HG02870 (cell line): Measurements from ENCODE around the gene KCNG4.

Experiments
- ATAC-seq: cut with Tn5 transposase; IDR thresholded peaks from one replicate; pipeline ENCODE4 v1.9.1; 2021; ENCODE audit warnings: mild to moderate bottlenecking, moderate library complexity; ENCODE audit not compliant: unreplicated experiment

Gene KCNG4, protein sequence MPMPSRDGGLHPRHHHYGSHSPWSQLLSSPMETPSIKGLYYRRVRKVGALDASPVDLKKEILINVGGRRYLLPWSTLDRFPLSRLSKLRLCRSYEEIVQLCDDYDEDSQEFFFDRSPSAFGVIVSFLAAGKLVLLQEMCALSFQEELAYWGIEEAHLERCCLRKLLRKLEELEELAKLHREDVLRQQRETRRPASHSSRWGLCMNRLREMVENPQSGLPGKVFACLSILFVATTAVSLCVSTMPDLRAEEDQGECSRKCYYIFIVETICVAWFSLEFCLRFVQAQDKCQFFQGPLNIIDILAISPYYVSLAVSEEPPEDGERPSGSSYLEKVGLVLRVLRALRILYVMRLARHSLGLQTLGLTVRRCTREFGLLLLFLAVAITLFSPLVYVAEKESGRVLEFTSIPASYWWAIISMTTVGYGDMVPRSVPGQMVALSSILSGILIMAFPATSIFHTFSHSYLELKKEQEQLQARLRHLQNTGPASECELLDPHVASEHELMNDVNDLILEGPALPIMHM

GRCh38 chr16:84239909-84240308 lies at the start of gene KCNG4:
Gene KCNG4, minus strand, starts transcription at chr16:84240012. Its CDS starts 2,527 bp downstream, at chr16:84237485.
- ATAC-seq, result no peak

DNA sequence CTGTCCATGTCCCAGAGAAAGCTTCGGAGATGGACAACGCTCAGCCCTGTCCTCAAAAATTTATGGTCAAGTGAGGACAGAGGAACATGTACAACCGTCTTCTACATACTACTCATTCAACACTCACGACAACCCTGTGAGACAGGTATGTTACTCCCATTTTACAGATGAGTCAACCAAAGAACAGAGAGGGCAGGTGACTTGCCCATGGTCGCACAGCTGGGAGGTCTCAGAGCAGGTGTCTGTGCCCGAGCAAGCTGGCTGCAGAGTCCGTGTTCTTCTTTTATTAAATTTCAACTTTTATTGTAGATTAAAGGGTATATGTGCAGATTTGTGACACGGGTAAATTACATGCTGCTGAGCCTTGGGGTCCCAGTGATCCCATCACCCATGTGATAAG lies 49.1 kb upstream of the KCNG4 start:
- ATAC-seq, result no peak

DNA sequence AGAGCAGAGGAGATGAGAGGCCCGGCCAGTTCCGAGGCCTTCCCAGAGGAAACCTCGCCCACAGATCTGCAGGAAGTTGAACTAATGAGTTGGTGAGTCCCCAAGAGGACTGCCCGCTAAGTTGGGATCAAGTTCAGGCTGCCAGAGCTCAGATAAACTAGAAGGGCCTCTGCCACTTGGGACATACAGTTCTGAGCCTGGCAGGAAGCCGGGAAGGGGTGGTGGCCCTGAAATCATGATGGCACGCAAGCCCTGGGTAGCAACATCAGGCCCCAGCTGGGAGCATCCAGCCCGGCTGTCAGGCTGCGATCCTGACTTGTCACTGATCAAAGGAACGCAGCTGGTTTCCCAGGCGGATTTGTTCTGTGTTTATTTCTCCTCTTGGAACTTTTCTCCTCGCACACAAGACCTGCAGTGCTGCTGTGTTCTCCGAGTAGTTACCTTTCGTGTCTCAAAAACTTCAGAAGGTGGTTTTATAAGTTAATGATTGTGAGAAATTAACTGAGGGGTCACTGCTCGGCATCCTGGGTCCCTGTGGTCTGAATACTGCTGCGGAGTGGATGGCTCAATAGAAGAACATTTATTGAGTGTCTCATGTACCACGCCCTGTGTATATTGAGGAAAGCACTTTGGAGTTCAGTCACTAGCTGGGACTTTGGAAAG lies 46.9 kb upstream of the KCNG4 start:
- ATAC-seq, result no peak

DNA sequence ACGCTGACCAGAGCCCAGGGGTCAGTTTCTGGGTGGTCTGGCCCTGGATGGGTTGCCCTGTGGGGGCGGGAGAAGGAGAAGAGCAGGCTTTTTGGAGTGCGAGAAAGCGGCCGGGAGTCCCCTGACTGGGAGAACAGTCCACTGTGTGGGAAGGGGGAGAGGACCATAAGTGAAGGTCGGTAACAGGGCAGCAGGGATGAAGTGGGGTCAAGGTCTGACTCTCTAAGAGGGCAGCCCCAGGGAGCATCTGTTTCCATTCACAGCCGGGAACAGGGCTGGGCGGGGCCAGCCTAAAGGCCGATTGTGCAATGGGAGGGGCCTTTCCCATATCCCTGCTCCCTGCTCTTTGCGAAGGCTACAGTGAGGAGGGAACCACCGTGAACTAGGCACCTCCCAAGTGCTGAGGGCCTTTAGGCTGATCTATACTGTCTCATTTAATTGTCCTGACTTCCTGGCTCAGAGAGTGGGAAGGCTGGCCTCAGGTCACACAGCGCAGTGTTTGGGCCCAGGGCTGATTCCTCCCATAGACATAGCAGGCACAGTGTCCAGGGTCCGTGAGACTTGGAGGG lies 44.4 kb upstream of the KCNG4 start:
- ATAC-seq, result no peak

GRCh38 chr16:84283314-84284153 lies 43.7 kb upstream of the KCNG4 start:
- no peak for ATAC-seq

DNA sequence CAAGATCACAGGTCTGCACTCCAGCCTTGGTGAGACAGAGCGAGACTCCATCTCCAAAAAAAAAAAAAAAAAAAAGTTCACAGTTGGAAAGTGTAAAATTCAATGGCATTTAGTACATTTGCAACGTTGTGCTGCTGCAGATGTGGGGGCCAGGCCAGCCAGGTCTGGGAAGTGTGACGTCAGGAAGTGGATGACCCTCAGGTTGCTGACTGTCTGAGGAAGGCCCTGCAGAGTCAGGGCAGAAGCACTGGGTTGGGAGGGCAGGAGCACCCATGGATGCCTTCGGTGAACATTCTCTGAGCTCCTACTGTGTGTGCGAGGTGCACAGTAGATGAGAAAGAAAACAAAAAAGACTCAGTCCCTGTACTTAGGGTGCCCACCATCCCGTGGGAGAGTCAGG lies 42.7 kb upstream of the KCNG4 start:
- ATAC-seq, result no peak

- ATAC-seq, result no peak
Observed at GRCh38 chr16:84281074-84281473, 41.3 kb upstream of the KCNG4 start.

GRCh38 chr16:84279881-84280280 lies 40.1 kb upstream of the KCNG4 start:
- ATAC-seq, result no peak

GRCh38 chr16:84278968-84279367 lies 39.2 kb upstream of the KCNG4 start:
- ATAC-seq, result no peak

DNA sequence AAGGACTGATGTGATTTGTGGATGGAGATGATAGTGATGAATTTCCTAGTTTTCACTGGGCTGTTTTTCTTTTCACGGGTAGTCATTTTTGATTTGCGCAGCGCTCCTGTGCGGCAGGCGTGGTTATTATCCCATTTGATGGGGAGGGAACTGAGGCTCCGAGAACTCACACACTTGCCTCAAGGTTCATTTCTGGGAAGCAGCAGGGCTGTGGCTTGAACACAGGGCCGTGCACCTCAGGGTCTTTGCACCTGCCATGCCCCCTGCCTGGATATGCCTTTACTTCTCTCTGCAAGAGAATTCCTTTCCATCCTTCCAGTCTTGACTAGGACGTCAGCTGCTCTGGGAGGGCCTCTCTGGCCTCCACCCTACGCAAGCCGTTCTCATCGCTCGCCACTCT lies 38.5 kb upstream of the KCNG4 start:
- ATAC-seq, result no peak

GRCh38 chr16:84277244-84277823 lies 37.5 kb upstream of the KCNG4 start:
- ATAC-seq, result no peak

DNA sequence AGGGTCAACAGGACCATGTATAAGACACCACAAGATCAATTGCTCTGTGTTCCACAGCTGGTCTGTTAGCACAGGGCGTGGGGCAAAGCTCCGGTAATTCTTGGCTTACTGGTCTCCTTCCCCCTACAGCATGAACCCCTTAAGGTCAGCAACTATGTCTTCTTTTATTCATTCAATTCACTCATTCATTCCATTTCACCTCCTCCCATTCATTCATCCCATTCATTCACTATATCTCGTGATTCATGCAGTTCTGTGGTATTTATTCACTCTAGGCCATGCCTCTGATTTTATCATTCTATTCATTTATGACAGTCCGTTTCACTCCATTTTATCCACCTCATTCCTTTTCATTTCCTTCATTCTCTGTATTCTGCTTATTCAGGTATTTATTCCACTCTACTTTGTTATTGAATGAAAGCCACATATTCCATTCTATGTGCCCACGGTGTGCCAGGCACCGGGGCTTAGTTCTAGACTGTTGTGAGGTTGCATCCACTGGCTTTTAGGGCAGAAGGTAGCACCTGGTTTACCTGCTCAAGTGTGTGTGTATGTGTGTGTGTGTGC lies 35.9 kb upstream of the KCNG4 start:
- ATAC-seq, result no peak

GRCh38 chr16:84274515-84274914 lies 34.7 kb upstream of the KCNG4 start:
- ATAC-seq, result no peak

GRCh38 chr16:84272740-84273320 lies 33.0 kb upstream of the KCNG4 start:
- no peak for ATAC-seq

GRCh38 chr16:84271866-84272265 lies 32.1 kb upstream of the KCNG4 start:
- no peak for ATAC-seq

- ATAC-seq, result no peak
Observed at GRCh38 chr16:84271037-84271436, 31.2 kb upstream of the KCNG4 start.

DNA sequence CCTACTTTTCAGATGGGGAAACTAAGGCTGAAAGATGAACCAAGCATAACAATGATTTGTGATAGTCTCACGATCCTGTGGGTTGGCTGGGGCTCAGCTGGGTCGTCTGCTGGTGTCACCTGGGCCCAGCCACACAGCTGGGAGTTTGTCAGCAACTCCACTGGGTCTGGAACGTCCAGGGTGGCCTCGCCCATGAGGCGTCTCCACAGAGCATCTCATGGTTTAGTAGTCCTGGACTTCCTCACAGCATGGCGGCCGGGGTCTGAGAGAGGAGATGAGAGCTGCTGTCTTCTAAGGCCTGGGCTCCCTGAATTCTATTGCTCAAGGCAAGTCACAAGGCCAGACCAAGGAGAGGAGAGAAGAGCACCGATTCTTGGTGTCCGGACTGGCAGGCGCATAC lies 30.7 kb upstream of the KCNG4 start:
- ATAC-seq, result no peak

- ATAC-seq, result no peak
Observed at GRCh38 chr16:84270071-84270470, 30.3 kb upstream of the KCNG4 start.

GRCh38 chr16:84268291-84269040 lies 28.7 kb upstream of the KCNG4 start:
- ATAC-seq, result no peak
